GM23338 (cell line): ENCODE data around the gene NOL12. TPM values are rescaled to one million over a fixed set of nuclear protein-coding genes. Genes with fewer than 3 reads are reported as not detected.

ENCODE experiments used
- ATAC-seq: fragments of 200-7000 bp; cut with Tn5 transposase; 3 replicates; pipeline ENCODE4 v1.9.1; 2020
- DNase-seq: peaks from one replicate; pipeline ENCODE4 v3.0.0-alpha.2; 2015; ENCODE audit warnings: low spot score
- H2AFZ ChIP-seq: fragments of 200-600 bp; sonication (generic); 2 replicates; pipeline ENCODE4 v1.8.0; 2016; ENCODE audit warnings: antibody characterized with exemption, mild to moderate bottlenecking, moderate library complexity
- H3F3A ChIP-seq: fragments of 200-600 bp; sonication (generic); replicated peaks from 2 replicates; pipeline ENCODE4 v1.8.0; 2017; ENCODE audit warnings: antibody characterized with exemption, mixed run types, low read depth
- H3K27ac ChIP-seq: fragments of 200-600 bp; sonication (generic); 2 replicates; pipeline ENCODE4 v1.6.1; 2016; ENCODE audit warnings: low read depth
- H3K27me3 ChIP-seq: fragments of 200-600 bp; sonication (generic); 2 replicates; pipeline ENCODE4 v1.8.0; 2016; ENCODE audit warnings: mild to moderate bottlenecking, mixed run types, moderate library complexity; ENCODE audit not compliant: insufficient read depth
- H3K36me3 ChIP-seq: fragments of 200-600 bp; sonication (generic); 2 replicates; pipeline ENCODE4 v1.8.0; 2016; ENCODE audit warnings: mild to moderate bottlenecking; ENCODE audit not compliant: insufficient read depth
- H3K4me1 ChIP-seq: fragments of 200-600 bp; sonication (generic); 2 replicates; pipeline ENCODE4 v1.8.0; 2016; ENCODE audit warnings: mild to moderate bottlenecking, moderate library complexity; ENCODE audit not compliant: insufficient read depth
- H3K4me2 ChIP-seq: fragments of 200-600 bp; sonication (generic); 2 replicates; pipeline ENCODE4 v1.7.1; 2017; ENCODE audit warnings: mixed run types
- H3K4me3 ChIP-seq: fragments of 200-600 bp; sonication (generic); 2 replicates; pipeline ENCODE4 v1.6.1; 2016; ENCODE audit warnings: mixed run types
- H3K79me2 ChIP-seq: fragments of 200-600 bp; sonication (generic); replicated peaks from 2 replicates; pipeline ENCODE4 v1.8.0; 2017; ENCODE audit warnings: mild to moderate bottlenecking; ENCODE audit not compliant: insufficient read depth
- H3K9me2 ChIP-seq: fragments of 200-600 bp; sonication (generic); 2 replicates; pipeline ENCODE4 v1.8.0; 2017; ENCODE audit not compliant: insufficient read depth
- H4K20me1 ChIP-seq: fragments of 200-600 bp; sonication (generic); replicated peaks from 2 replicates; pipeline ENCODE4 v1.8.0; 2017; ENCODE audit warnings: mild to moderate bottlenecking; ENCODE audit not compliant: insufficient read depth
- H3K27ac Mint-ChIP-seq: 2 replicates; pipeline ENCODE4 v1.8.0; 2020; ENCODE audit warnings: inconsistent platforms, mild to moderate bottlenecking, moderate library complexity, mixed read lengths
- H3K27me3 Mint-ChIP-seq: 3 replicates; pipeline ENCODE4 v1.8.0; 2022; ENCODE audit warnings: low read depth, mild to moderate bottlenecking, moderate library complexity, mixed read lengths, inconsistent platforms; ENCODE audit not compliant: insufficient read depth, poor library complexity
- H3K36me3 Mint-ChIP-seq: 3 replicates; pipeline ENCODE4 v1.8.0; 2021; ENCODE audit warnings: low read depth, mild to moderate bottlenecking, inconsistent platforms, moderate library complexity, mixed read lengths
- H3K4me1 Mint-ChIP-seq: 3 replicates; pipeline ENCODE4 v1.8.0; 2020; ENCODE audit warnings: mild to moderate bottlenecking, inconsistent platforms, mixed read lengths
- H3K4me3 Mint-ChIP-seq: 3 replicates; pipeline ENCODE4 v1.8.0; 2021; ENCODE audit warnings: moderate library complexity, mild to moderate bottlenecking, inconsistent platforms, mixed read lengths
- H3K9me3 Mint-ChIP-seq: 3 replicates; pipeline ENCODE4 v1.8.0; 2020; ENCODE audit warnings: moderate library complexity, mild to moderate bottlenecking, inconsistent platforms, mixed read lengths
- CREB1 ChIP-seq: fragments of 250-450 bp; sonication (Bioruptor Pico); IDR thresholded peaks from 2 replicates; pipeline ENCODE4 v1.5.0; 2020; ENCODE audit warnings: low read depth, mild to moderate bottlenecking, moderate library complexity
- CTCF ChIP-seq, 2 experiments: fragments of 200-600 bp in 1 of 2; sonication (generic) in 1 of 2; conservative IDR thresholded peaks; 2 replicates each; pipeline versions ENCODE4 v1.5.1 to v1.6.1; 2016 to 2017; ENCODE audit warnings: antibody characterized with exemption in 2 of 2, low read depth in 2 of 2, mild to moderate bottlenecking in 2 of 2, moderate library complexity in 1 of 2
- EZH2phosphoT487 ChIP-seq: fragments of 200-600 bp; sonication (generic); IDR thresholded peaks from one replicate; pipeline ENCODE4 v1.8.1; 2018; ENCODE audit warnings: antibody characterized with exemption; ENCODE audit not compliant: unreplicated experiment
- JUNB ChIP-seq: IDR thresholded peaks from one replicate; pipeline ENCODE4 v1.6.1; 2016; ENCODE audit warnings: antibody characterized with exemption; ENCODE audit not compliant: unreplicated experiment
- POLR2AphosphoS5 ChIP-seq: IDR thresholded peaks from 2 replicates; pipeline ENCODE4 v1.6.1; 2016; ENCODE audit warnings: antibody characterized with exemption, low read depth
- REST ChIP-seq: IDR thresholded peaks from one replicate; pipeline ENCODE4 v1.6.1; 2018; ENCODE audit warnings: antibody characterized with exemption; ENCODE audit not compliant: unreplicated experiment
- STAT1 ChIP-seq: IDR thresholded peaks from one replicate; pipeline ENCODE4 v1.6.1; 2016; ENCODE audit warnings: antibody characterized with exemption; ENCODE audit not compliant: unreplicated experiment
- ZNF114 ChIP-seq: fragments of 250-450 bp; sonication (Bioruptor Pico); IDR thresholded peaks from 2 replicates; pipeline ENCODE4 v1.5.0; 2020; ENCODE audit warnings: mild to moderate bottlenecking, moderate library complexity
- polyA plus RNA-seq: library from polyadenylated mRNA; unstranded; fragments of >200 nt; fragmentation: Nextera tagmentation; extraction: Ambion mirVana; gene quantifications from 2 replicates; pipeline ENCODE4 v1.2.1, GENCODE V29; 2016
- total RNA-seq: library from RNA; depleted of rRNA; stranded (reverse); fragments of >200 nt; shearing (Covaris generic); gene quantifications from 2 replicates; pipeline ENCODE4 v1.2.3, GENCODE V29; 2014
- TF ChIP-seq, protein P1 (sequence below): IDR thresholded peaks from 2 replicates; pipeline ENCODE4 v1.6.1; 2016; ENCODE audit warnings: antibody characterized with exemption
- TF ChIP-seq, protein P2 (sequence below): fragments of 250-450 bp; sonication (Bioruptor Pico); IDR thresholded peaks from 2 replicates; pipeline ENCODE4 v1.5.0; 2020; ENCODE audit warnings: mild to moderate bottlenecking, moderate library complexity

NOL12 gene
- total and polyA plus RNA-seq, 2 experiments from 2014 or later = 22.2 to 48.5 TPM

GRCh38 chr22:37715760-37716159, 29.6 kb downstream of the NOL12 start:
- no peaks in the 10 kb centered on the region for H3K79me2 ChIP-seq
- H3K4me3 ChIP-seq = no peak overlapping the region
- no peak for TF ChIP-seq EZH2phosphoT487
- TF ChIP-seq POLR2AphosphoS5 = no peak
- H2AFZ ChIP-seq = no peak overlapping the region
- peaks cover 14% of the 10 kb centered on the region for H3K27me3 Mint-ChIP-seq
- no peaks in the 10 kb centered on the region for H3K9me2 ChIP-seq
- peaks cover 4% of the 10 kb centered on the region; the same call in 1 of the 2 replicates for H3K36me3 ChIP-seq
- H3K4me1 Mint-ChIP-seq = no peaks in the 10 kb centered on the region
- H3K27ac ChIP-seq = no peak overlapping the region
- H3K4me2 ChIP-seq = no peak overlapping the region
- no peak overlapping the region for H3K4me3 Mint-ChIP-seq
- no peaks in the 10 kb centered on the region for H3K9me3 Mint-ChIP-seq
- ATAC-seq (no peak), DNase-seq (no peak)
- peaks cover 42% of the 10 kb centered on the region for H3K36me3 Mint-ChIP-seq
- no peaks in the 10 kb centered on the region for H3K27me3 ChIP-seq
- H3K4me1 ChIP-seq = no peaks in the 10 kb centered on the region
- no peak overlapping the region for H3K27ac Mint-ChIP-seq
- H4K20me1 ChIP-seq = no peaks in the 10 kb centered on the region; the same call in 1 of the 2 replicates
- H3F3A ChIP-seq = no peaks in the 10 kb centered on the region

- H3K27ac ChIP-seq = no peak overlapping the region
- H3K36me3 Mint-ChIP-seq = peaks cover 43% of the 10 kb centered on the region
- no peak for TF ChIP-seq REST
- TF ChIP-seq CREB1 (CRISPR knock-in tag) = no peak
- TF ChIP-seq ZNF114 (CRISPR knock-in tag) = no peak
- TF ChIP-seq JUNB = no peak
- TF ChIP-seq, protein P1, sequence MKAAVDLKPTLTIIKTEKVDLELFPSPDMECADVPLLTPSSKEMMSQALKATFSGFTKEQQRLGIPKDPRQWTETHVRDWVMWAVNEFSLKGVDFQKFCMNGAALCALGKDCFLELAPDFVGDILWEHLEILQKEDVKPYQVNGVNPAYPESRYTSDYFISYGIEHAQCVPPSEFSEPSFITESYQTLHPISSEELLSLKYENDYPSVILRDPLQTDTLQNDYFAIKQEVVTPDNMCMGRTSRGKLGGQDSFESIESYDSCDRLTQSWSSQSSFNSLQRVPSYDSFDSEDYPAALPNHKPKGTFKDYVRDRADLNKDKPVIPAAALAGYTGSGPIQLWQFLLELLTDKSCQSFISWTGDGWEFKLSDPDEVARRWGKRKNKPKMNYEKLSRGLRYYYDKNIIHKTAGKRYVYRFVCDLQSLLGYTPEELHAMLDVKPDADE = no peak
- TF ChIP-seq CTCF (conservative IDR thresholded peaks at IDR 0.05; ENCODE audit: low read depth in 2 of 2) = no peak
- no peak for TF ChIP-seq STAT1
- no peak for TF ChIP-seq EZH2phosphoT487
- TF ChIP-seq, protein P2, sequence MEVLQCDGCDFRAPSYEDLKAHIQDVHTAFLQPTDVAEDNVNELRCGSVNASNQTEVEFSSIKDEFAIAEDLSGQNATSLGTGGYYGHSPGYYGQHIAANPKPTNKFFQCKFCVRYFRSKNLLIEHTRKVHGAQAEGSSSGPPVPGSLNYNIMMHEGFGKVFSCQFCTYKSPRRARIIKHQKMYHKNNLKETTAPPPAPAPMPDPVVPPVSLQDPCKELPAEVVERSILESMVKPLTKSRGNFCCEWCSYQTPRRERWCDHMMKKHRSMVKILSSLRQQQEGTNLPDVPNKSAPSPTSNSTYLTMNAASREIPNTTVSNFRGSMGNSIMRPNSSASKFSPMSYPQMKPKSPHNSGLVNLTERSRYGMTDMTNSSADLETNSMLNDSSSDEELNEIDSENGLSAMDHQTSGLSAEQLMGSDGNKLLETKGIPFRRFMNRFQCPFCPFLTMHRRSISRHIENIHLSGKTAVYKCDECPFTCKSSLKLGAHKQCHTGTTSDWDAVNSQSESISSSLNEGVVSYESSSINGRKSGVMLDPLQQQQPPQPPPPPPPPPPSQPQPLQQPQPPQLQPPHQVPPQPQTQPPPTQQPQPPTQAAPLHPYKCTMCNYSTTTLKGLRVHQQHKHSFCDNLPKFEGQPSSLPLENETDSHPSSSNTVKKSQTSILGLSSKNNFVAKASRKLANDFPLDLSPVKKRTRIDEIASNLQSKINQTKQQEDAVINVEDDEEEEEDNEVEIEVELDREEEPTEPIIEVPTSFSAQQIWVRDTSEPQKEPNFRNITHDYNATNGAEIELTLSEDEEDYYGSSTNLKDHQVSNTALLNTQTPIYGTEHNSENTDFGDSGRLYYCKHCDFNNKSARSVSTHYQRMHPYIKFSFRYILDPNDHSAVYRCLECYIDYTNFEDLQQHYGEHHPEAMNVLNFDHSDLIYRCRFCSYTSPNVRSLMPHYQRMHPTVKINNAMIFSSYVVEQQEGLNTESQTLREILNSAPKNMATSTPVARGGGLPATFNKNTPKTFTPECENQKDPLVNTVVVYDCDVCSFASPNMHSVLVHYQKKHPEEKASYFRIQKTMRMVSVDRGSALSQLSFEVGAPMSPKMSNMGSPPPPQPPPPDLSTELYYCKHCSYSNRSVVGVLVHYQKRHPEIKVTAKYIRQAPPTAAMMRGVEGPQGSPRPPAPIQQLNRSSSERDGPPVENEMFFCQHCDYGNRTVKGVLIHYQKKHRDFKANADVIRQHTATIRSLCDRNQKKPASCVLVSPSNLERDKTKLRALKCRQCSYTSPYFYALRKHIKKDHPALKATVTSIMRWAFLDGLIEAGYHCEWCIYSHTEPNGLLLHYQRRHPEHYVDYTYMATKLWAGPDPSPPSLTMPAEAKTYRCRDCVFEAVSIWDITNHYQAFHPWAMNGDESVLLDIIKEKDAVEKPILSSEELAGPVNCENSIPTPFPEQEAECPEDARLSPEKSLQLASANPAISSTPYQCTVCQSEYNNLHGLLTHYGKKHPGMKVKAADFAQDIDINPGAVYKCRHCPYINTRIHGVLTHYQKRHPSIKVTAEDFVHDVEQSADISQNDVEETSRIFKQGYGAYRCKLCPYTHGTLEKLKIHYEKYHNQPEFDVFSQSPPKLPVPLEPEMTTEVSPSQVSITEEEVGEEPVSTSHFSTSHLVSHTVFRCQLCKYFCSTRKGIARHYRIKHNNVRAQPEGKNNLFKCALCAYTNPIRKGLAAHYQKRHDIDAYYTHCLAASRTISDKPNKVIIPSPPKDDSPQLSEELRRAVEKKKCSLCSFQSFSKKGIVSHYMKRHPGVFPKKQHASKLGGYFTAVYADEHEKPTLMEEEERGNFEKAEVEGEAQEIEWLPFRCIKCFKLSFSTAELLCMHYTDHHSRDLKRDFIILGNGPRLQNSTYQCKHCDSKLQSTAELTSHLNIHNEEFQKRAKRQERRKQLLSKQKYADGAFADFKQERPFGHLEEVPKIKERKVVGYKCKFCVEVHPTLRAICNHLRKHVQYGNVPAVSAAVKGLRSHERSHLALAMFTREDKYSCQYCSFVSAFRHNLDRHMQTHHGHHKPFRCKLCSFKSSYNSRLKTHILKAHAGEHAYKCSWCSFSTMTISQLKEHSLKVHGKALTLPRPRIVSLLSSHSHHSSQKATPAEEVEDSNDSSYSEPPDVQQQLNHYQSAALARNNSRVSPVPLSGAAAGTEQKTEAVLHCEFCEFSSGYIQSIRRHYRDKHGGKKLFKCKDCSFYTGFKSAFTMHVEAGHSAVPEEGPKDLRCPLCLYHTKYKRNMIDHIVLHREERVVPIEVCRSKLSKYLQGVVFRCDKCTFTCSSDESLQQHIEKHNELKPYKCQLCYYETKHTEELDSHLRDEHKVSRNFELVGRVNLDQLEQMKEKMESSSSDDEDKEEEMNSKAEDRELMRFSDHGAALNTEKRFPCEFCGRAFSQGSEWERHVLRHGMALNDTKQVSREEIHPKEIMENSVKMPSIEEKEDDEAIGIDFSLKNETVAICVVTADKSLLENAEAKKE (CRISPR knock-in tag) = no peak
Observed at GRCh38 chr22:37716708-37717107, 30.6 kb downstream of the NOL12 start.

More at GRCh38 chr22:37716708-37717107, 30.6 kb downstream of the NOL12 start:
- no peak for DNase-seq
- no peaks in the 10 kb centered on the region for H3F3A ChIP-seq
- no peaks in the 10 kb centered on the region for H3K79me2 ChIP-seq
- no peak overlapping the region for H3K4me3 ChIP-seq
- H3K27me3 ChIP-seq = no peaks in the 10 kb centered on the region
- H3K36me3 ChIP-seq = peaks cover 4% of the 10 kb centered on the region; the same call in 1 of the 2 replicates
- Mint-ChIP-seq H3K27me3 (peaks cover 20% of the 10 kb centered on the region), H3K4me3 (no peak overlapping the region; the same call in 2 of the 3 replicates), H3K9me3 (no peaks in the 10 kb centered on the region), H3K27ac (no peak overlapping the region), H3K4me1 (no peaks in the 10 kb centered on the region)
- no peak for ATAC-seq
- no peak overlapping the region for H3K4me2 ChIP-seq
- H4K20me1 ChIP-seq = no peaks in the 10 kb centered on the region; the same call in 1 of the 2 replicates
- H2AFZ ChIP-seq = no peak overlapping the region
- no peaks in the 10 kb centered on the region for H3K9me2 ChIP-seq
- no peaks in the 10 kb centered on the region for H3K4me1 ChIP-seq
